ENCODE results near the gene RAB37.

- TF ChIP-seq BHLHE40 (IDR thresholded peaks at IDR 0.05; ENCODE audit: borderline replicate concordance) = no peak
- no peak for TF ChIP-seq FOXM1 (IDR thresholded peaks at IDR 0.05; ENCODE audit: borderline replicate concordance)
- TF ChIP-seq SP1 (IDR thresholded peaks at IDR 0.05) = no peak
- TF ChIP-seq SUZ12 (IDR thresholded peaks at IDR 0.05) = no peak
- TF ChIP-seq FOXK2 (IDR thresholded peaks at IDR 0.05) = no peak
- TF ChIP-seq NFRKB (IDR thresholded peaks at IDR 0.05) = no peak
- TF ChIP-seq ZNF384 (IDR thresholded peaks at IDR 0.05) = no peak
- TF ChIP-seq, protein P1, sequence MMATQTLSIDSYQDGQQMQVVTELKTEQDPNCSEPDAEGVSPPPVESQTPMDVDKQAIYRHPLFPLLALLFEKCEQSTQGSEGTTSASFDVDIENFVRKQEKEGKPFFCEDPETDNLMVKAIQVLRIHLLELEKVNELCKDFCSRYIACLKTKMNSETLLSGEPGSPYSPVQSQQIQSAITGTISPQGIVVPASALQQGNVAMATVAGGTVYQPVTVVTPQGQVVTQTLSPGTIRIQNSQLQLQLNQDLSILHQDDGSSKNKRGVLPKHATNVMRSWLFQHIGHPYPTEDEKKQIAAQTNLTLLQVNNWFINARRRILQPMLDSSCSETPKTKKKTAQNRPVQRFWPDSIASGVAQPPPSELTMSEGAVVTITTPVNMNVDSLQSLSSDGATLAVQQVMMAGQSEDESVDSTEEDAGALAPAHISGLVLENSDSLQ (IDR thresholded peaks at IDR 0.05) = no peak
- no peak for TF ChIP-seq ELF4 (IDR thresholded peaks at IDR 0.05)
- no peak for TF ChIP-seq ARNT (IDR thresholded peaks at IDR 0.05)
- no peak for TF ChIP-seq HDGF (IDR thresholded peaks at IDR 0.05; ENCODE audit: borderline replicate concordance)
- TF ChIP-seq L3MBTL2 (conservative IDR thresholded peaks at IDR 0.05) = no peak
- no peak for TF ChIP-seq FOXA1 (IDR thresholded peaks at IDR 0.05)
- TF ChIP-seq TARDBP (IDR thresholded peaks at IDR 0.05) = no peak
Measured at GRCh38 chr17:74766413-74766812, 29.4 kb downstream of the RAB37 start.
